Activated gamma-delta T cell (primary cell): Measurements from ENCODE around the gene TOX2.

Source experiments
- DNase-seq: peaks from one replicate; lab custom pipeline; 2025; lab: John Stamatoyannopoulos, UW

The TOX2 gene

DNA sequence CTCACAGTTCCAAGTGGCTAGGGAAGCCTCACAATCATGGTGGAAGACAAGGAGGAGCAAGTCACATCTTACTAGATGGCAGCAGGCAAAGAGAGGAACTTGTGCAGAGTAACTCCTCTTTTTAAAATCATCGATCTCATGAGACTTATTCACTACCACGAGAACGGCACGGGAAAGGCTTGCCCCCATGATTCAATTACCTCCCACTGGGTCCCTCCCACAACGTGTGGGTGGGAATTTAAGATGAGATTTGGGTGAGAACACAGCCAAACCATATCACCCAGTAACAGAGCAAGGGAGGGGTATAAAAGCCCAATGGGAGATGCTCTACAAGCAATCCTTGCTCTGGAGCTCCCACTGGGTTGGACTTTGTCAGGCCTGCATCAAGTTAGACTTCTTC lies 192.0 kb downstream of the TOX2 start:
- DNase-seq, result no peak

DNA sequence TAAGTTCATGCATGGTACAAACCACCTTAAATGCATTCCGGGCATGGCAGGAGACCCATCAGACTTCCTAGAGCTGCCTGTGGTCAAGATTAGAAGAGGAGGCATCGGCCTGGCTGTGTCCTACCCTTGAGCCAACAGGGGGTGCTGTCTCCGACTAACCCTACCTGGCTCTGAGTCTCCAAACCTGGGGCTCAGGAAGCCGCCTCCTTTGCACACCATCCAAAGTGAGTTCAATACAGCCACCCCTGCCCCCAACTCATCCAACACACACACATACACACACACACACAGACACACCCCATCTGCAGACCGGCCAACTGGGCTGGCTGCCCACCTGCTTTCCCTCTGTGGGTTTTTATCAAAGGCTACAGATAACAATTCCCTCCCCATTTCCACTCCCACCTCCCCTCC lies 195.3 kb downstream of the TOX2 start:
- DNase-seq, result no peak

DNA sequence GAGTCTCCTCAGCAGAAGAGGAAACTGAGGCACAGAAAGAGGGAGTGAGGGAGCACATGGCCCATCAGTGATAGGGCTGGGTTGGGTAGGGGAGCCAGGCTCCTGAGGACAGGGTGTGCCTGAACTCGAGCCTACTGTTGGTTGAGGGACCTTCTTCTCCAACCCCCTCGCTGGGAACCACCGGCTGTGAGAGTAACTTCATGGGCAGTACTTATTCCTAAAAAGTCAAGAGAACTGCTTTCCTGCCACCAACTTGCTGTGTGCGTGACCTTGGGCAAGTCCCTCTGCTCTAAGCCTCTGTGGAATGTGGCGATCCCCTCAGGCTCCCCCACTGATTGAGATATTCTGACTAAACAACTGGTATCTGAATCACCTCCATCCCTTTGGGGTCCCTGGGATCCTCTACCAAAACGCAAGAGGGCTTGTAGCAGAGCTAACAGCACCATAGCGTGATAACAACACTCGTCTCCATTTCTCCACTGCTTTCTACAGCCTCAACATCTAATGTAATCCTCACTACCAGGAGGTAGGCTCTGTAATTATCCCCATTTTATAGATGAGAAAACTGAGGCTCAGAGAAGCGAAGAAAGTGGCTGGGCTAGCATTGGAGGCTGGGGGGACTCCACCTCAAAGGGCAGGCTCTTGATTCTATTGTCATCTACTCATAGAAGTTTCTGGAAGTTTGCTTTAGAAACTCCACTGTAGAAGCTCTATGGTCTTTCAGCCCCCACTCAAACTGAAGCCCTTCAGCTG lies 196.3 kb downstream of the TOX2 start:
- DNase-seq, result no peak

DNA sequence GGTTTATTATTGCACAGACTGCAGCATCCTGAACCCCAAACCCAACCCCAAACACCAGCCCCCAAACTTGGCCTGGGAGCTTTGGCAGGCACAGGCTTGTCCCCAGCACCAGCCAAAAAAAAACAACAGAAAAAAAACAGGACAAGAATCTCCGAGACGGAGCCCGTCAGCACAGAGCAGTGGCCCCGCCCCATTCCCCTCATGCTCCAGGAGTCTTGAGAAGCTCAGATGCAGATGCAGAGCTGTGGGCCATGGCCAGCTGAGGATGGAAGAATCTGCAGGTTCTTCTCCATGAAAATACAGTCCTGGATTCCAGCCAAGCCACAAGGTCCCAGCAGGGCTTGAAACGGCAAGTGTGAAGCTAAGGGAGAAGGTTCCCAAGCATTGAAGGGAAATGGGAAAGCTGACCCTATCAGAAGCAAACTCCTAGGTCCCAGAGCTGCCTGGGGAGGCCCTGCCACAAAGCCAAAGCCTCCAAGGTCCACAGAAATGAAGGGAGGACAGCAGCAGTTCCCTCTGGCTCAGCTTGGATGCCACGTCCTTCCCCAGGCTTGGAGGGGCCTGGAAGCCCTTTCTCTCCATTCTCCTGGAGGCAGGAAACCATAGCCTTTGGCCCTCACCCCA lies 197.2 kb downstream of the TOX2 start:
- DNase-seq, result no peak

DNA sequence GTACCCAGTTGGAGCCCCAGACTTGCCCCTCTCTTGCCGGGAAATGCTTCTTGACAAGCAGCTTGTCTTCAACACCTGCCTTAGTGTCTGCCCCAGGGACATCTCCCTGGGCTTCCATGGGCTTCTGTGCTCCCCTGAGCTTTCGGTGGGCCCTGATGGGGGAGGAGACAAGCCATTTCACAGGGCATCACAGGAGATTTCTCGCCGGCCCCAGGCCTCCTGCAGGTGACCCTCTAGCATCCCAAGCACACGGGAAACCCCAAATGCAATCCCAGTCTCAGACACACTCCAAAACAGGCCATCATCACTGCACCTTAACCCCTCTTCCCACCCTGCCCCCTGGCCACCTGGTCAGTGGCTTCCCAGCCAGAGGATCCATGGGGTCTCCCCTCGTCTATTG lies 197.8 kb downstream of the TOX2 start:
- no peak for DNase-seq

DNA sequence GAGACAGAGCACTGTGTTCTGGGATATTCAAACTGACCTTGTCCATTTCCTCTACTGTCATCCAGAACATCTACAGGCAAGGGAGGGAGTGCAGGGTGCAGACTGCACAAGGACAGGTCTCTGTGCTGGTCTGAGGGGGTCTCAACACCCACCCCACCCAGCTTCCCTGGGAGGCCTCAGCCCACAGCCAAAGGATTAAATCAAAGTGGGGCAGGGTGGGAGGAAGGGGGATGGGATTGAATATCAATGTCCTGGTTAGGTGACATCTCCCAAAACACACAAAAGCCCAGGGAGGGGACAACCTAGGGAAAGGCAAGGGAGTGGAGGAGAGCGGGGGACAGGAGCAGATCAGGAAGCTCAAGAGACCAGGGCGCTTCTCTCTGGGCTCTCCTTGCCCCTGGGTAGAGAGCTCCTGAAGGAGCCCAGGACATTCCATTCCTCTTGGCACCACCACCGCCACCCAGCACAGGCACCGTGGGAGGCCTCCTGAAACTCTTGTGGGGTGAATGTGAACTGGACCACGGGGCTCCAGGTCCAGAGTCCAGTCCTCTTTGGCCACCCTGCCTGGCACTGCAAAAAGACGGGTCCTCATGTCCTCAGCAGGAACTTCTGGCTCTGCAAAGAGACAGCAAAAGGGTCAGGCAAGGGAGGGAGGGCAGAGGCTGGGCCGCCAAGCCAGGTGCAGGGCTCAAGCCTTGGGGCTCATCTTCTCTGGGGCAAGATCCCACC lies 198.4 kb downstream of the TOX2 start:
- DNase-seq, result no peak

DNA sequence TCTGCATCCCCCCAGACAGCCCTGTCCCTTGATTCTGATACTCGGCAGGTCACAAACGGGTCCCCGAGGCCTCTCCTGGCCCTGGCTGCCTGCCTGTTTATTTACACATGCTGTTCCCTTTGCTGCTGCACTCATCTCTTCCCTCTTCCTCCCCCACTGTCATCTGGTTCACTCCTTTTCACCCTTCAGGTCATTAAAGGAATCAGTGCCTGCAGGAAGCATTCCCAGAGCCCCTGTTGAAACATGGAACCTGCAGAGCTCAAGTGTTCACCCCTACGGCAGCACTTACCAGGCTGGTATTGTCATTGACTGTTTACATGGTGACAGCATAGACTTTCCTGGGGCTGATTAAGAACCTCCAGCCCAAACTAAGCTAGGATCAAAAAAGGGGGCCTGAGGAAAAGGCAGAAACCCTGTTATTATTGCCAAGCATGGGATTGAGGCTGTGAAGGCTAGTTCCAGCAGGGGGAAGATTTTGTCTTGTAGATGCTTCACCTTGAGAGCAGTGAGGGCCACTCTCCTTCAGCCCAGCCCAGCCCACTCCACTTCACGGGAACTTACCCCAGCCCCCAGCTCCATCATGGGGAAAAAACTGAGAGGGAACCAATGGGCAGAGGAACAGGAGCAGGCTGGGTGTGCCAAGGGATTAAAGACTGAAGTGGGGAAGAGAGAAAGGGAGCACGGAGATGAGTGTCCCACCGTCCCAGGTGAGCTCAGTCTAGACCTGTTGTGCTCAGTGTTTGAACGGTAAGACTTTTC lies 199.1 kb downstream of the TOX2 start:
- no peak for DNase-seq

DNA sequence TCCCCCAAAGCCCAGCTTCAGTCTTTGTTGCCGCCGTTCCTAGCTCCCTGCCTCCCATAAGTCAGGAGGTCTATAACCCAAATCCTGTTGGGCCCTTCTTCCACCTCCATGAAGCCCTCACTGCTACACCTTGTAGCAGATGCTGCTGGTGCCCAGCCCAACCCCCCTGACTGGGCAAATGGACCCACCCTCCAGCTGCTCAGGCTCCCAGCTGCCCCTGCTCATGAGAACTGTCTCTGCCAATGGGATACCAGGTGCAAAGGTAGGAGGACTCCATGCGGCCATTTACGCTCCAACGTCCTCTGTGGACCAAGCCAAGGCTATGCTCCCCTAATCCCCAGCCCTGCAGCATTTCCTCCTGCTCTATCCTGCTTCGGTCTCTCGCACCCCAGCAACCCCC lies 200.5 kb downstream of the TOX2 start:
- DNase-seq, result no peak

DNA sequence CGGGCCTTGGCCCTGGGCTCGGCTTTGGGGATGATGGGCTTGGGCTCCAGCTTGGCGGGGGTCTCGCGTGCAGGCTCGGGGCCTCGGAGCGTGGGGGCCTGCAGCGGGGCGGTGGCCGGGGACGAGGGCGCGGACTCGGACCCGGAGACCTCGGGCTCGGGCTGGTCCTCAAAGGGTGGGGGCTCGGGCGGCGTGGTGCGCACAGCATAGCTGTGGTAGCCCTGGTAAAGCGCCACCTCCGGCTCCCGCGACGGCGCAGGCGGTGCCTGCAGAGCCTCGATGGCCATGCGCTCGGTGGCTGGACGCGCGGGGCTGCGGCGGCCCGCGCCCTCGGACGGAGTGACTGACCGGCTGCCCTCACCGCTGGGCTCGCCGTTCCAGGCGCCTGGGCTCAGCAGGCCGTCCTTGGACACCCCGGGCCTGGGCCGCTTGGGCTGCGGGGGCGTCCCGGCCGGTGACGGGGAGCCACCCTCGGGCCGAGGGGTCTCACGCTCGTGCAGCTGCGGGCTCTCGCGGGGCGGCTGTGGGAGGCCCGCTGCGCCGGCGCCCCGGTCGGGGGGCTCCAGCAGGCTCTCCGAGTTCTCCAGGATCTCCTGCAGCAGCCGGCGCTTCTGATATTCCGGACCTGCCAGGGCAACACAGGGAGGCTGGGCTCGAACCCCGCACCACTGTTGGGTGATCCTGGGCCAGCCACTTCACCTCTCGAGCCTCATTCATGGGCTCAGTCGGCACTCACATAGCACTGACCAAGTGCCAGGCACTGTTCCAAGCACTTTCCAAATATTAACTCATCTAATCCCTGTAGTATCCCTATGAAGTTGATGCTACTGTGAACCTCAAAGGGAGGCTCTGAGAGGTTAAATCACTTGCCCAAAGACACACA lies 201.4 kb downstream of the TOX2 start:
- DNase-seq, result no peak

DNA sequence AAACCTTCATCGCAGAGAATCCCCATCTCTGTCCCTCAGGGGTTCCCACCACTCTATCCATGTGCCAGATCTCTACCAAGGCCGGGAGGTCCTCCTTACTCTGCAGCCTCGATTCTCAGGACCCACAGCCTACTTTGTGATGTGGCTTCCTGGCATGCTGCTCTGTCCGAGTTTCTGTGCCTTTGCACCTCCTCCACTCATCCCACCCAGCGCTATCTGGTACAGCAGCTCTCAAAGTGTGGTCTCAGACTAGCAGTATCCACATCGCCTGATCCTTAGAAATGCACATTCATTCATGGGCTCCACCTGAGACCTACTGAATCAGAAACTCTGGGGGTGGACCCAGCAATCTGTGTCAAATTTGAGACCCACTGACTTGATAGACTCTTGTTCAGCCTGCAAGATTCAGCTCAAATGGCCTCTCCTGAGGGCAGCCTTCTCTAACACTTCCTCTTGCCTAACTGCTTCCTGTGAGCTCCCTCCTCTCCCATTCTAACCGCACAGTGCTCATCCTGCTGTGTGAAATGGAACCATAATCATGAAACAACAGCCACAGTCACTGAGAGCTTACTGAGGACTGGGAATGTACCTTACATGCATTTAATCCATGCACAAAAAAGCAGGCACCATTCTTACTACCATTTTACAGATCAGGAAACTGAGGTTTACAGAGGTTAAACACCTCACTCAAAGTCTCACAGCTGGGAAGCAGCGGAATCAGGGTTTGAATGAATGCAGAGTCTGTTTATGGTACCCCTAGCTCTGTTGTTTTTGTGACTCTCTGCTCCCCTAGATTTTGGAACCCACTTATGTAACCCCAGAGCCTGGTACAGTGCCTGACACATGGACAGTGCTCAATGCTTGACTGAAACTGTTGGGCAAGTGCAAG lies 202.9 kb downstream of the TOX2 start:
- no peak for DNase-seq

DNA sequence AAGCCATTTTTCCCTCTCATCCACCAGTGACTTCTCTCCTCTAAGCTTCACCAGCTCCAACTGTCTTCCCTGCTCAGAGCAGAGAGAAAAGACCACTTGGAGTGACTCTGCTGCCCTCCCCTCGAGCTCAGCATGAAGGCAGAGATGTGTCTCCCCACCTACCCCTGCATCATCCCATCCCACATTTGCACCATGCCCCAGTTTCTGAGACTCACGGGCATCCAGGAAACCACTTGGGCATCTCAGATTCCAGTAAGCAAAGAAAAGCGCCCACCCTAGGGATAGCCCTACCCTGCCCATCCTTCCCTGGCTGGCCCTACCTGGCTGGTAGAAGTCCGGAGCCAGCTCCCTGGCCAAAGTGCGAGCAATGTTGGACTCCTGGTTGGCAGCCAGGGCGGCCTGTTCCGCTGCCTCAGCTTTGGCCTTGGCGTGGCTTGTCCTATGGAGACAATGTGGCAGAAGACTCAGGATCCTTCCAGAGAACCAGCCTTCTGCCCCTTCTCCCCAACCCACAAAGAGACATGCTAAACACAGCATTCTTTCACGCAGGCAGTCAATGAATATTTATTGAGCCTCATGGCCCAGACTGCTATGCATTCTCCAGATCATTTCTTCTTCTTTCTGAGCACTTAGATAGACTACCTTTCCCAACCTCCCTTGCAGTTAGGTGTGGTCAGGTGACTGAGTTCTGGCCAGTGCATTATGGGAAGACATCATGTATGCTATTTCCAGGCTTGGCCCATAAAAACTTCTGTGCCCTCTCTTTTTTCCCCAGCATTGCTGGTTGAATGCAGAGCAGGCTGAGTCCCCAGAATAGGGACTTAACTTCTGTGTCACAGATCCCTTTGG lies 203.8 kb downstream of the TOX2 start:
- no peak for DNase-seq
